MM.1S (cell line): ENCODE measurements around the gene TXK.

Experiments used
- EZH2 ChIP-seq: fragments of 300-600 bp; sonication (generic); optimal IDR thresholded peaks from 2 replicates; pipeline ENCODE3; 2017; ENCODE audit warnings: low read depth, mild to moderate bottlenecking, antibody characterized with exemption, low read length, mixed read lengths
- EZH2phosphoT487 ChIP-seq: fragments of 300-600 bp; sonication (generic); IDR thresholded peaks from 2 replicates; pipeline ENCODE4 v1.6.1; 2018; ENCODE audit warnings: antibody characterized with exemption, low read length
- TF ChIP-seq, protein P1 (sequence below): fragments of 300-600 bp; sonication (generic); IDR thresholded peaks from 2 replicates; pipeline ENCODE4 v1.5.1; 2016; ENCODE audit warnings: antibody characterized with exemption, low read length, mixed read lengths

GRCh38 chr4:48027653-48028052, 106.4 kb downstream of the TXK start:
- TF ChIP-seq, protein P1, sequence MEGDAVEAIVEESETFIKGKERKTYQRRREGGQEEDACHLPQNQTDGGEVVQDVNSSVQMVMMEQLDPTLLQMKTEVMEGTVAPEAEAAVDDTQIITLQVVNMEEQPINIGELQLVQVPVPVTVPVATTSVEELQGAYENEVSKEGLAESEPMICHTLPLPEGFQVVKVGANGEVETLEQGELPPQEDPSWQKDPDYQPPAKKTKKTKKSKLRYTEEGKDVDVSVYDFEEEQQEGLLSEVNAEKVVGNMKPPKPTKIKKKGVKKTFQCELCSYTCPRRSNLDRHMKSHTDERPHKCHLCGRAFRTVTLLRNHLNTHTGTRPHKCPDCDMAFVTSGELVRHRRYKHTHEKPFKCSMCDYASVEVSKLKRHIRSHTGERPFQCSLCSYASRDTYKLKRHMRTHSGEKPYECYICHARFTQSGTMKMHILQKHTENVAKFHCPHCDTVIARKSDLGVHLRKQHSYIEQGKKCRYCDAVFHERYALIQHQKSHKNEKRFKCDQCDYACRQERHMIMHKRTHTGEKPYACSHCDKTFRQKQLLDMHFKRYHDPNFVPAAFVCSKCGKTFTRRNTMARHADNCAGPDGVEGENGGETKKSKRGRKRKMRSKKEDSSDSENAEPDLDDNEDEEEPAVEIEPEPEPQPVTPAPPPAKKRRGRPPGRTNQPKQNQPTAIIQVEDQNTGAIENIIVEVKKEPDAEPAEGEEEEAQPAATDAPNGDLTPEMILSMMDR, result no peak
- TF ChIP-seq EZH2 (no peak), EZH2phosphoT487 (no peak)
